Measurements from ENCODE around the gene FGF18.

The FGF18 gene

DNA sequence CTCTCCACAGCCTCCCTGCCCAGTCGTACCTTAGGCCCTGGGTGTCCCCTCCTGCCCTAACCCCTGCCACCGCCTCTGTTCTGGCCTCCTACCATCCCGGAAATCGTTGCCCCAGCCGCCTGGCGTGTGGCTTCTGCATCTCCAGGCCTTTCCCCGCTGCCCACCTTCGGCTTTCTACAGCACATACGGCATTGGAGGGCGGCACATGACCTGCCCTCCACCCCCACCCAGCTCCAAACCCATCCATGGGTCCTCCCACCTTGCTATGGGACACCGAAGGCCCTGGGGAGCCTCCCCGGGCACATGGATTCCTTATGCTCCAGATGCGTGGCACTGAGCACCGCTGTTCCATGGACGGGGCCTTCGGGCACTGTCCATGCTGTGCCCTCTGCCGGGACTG is 32.0 kb downstream of the FGF18 start:
- H3K4me1 ChIP-seq (ENCODE audit: low read length) = no peaks in the 10 kb centered on the region
- no peaks in the 10 kb centered on the region for H4K20me1 ChIP-seq (ENCODE audit: insufficient read depth, low read length)
- no peaks in the 10 kb centered on the region for H3K36me3 ChIP-seq (replicated peaks; ENCODE audit: low read depth, low read length)
- no peak overlapping the region for H3K4me2 ChIP-seq (ENCODE audit: low read length)
- H2AFZ ChIP-seq (ENCODE audit: low read depth, low read length) = no peak overlapping the region
- H3K9ac ChIP-seq (ENCODE audit: low read length) = no peak overlapping the region
- H3K4me3 ChIP-seq (ENCODE audit: low read length) = no peak overlapping the region
- no peak overlapping the region for H3K27ac ChIP-seq (ENCODE audit: low read length)
- no peaks in the 10 kb centered on the region for H3K27me3 ChIP-seq (ENCODE audit: low read depth, low read length)
- H3K79me2 ChIP-seq (ENCODE audit: low read length) = no peaks in the 10 kb centered on the region
- H3K9me3 ChIP-seq (ENCODE audit: insufficient read depth, low read length) = no peaks in the 10 kb centered on the region
- TF ChIP-seq EZH2phosphoT487 (IDR thresholded peaks at IDR 0.05; ENCODE audit: low read depth) = no peak
- TF ChIP-seq, protein P1, sequence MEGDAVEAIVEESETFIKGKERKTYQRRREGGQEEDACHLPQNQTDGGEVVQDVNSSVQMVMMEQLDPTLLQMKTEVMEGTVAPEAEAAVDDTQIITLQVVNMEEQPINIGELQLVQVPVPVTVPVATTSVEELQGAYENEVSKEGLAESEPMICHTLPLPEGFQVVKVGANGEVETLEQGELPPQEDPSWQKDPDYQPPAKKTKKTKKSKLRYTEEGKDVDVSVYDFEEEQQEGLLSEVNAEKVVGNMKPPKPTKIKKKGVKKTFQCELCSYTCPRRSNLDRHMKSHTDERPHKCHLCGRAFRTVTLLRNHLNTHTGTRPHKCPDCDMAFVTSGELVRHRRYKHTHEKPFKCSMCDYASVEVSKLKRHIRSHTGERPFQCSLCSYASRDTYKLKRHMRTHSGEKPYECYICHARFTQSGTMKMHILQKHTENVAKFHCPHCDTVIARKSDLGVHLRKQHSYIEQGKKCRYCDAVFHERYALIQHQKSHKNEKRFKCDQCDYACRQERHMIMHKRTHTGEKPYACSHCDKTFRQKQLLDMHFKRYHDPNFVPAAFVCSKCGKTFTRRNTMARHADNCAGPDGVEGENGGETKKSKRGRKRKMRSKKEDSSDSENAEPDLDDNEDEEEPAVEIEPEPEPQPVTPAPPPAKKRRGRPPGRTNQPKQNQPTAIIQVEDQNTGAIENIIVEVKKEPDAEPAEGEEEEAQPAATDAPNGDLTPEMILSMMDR (IDR thresholded peaks at IDR 0.05; ENCODE audit: low read depth, low read length) = no peak

GRCh38 chr5:171453056-171453725 is 33.7 kb downstream of the FGF18 start:
- Histone ChIP-seq H3K27ac (ENCODE audit: low read length) (no peak overlapping the region), H3K9me3 (ENCODE audit: insufficient read depth, low read length) (no peaks in the 10 kb centered on the region), H3K4me2 (ENCODE audit: low read length) (no peak overlapping the region)

DNA sequence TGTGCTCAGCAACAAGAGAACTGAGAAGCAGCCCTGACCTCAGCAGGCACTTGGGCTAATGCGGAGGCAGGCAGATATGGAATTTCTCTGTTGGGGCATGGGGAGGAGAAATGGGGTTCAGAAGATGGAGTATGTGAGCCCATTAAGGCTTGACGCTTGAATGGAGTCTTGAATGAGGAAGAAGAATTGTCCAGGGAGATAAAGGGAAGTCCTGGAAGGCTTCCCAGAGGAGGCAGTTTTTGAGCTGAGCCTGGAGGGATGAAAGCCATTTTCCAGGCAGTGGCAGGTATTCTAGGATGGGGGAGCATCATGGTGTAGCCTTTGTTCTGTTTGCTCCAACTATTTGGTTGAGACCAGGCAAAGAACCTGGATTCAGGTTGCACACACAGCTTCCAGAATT is 34.5 kb downstream of the FGF18 start:
- Histone ChIP-seq H3K27me3 (ENCODE audit: low read depth, low read length) (peaks cover 4% of the 10 kb centered on the region; the same call in 1 of the 2 replicates), H3K27ac (ENCODE audit: low read length) (no peak overlapping the region), H4K20me1 (ENCODE audit: insufficient read depth, low read length) (no peaks in the 10 kb centered on the region), H3K36me3 (replicated peaks; ENCODE audit: low read depth, low read length) (no peaks in the 10 kb centered on the region), H3K4me2 (ENCODE audit: low read length) (no peak overlapping the region), H3K4me3 (ENCODE audit: low read length) (no peak overlapping the region), H2AFZ (ENCODE audit: low read depth, low read length) (no peak overlapping the region), H3K9me3 (ENCODE audit: insufficient read depth, low read length) (no peaks in the 10 kb centered on the region), H3K79me2 (ENCODE audit: low read length) (no peaks in the 10 kb centered on the region), H3K9ac (ENCODE audit: low read length) (no peak overlapping the region), H3K4me1 (ENCODE audit: low read length) (no peaks in the 10 kb centered on the region)
- TF ChIP-seq, protein P1 (IDR thresholded peaks at IDR 0.05; ENCODE audit: low read depth, low read length) = no peak
- no peak for TF ChIP-seq EZH2phosphoT487 (IDR thresholded peaks at IDR 0.05; ENCODE audit: low read depth)

More at GRCh38 chr5:171453056-171453725, 33.7 kb downstream of the FGF18 start:
- no peaks in the 10 kb centered on the region for H3K36me3 ChIP-seq (replicated peaks; ENCODE audit: low read depth, low read length)
- no peaks in the 10 kb centered on the region for H4K20me1 ChIP-seq (ENCODE audit: insufficient read depth, low read length)
- H3K79me2 ChIP-seq (ENCODE audit: low read length) = no peaks in the 10 kb centered on the region
- no peak overlapping the region for H3K9ac ChIP-seq (ENCODE audit: low read length)
- H2AFZ ChIP-seq (ENCODE audit: low read depth, low read length) = no peak overlapping the region
- no peak for TF ChIP-seq EZH2phosphoT487 (IDR thresholded peaks at IDR 0.05; ENCODE audit: low read depth)
- TF ChIP-seq, protein P1 (IDR thresholded peaks at IDR 0.05; ENCODE audit: low read depth, low read length) = no peak
- H3K4me1 ChIP-seq (ENCODE audit: low read length) = no peaks in the 10 kb centered on the region
- no peak overlapping the region for H3K4me3 ChIP-seq (ENCODE audit: low read length)
- no peaks in the 10 kb centered on the region for H3K27me3 ChIP-seq (ENCODE audit: low read depth, low read length)

- Histone ChIP-seq H3K27ac (ENCODE audit: low read length) (no peak overlapping the region), H3K4me2 (ENCODE audit: low read length) (no peak overlapping the region), H3K79me2 (ENCODE audit: low read length) (no peaks in the 10 kb centered on the region), H3K4me1 (ENCODE audit: low read length) (no peaks in the 10 kb centered on the region), H4K20me1 (ENCODE audit: insufficient read depth, low read length) (no peaks in the 10 kb centered on the region), H2AFZ (ENCODE audit: low read depth, low read length) (no peak overlapping the region), H3K36me3 (replicated peaks; ENCODE audit: low read depth, low read length) (no peaks in the 10 kb centered on the region), H3K4me3 (ENCODE audit: low read length) (no peak overlapping the region), H3K27me3 (ENCODE audit: low read depth, low read length) (peaks cover 8% of the 10 kb centered on the region; the same call in 1 of the 2 replicates), H3K9ac (ENCODE audit: low read length) (no peak overlapping the region), H3K9me3 (ENCODE audit: insufficient read depth, low read length) (no peaks in the 10 kb centered on the region)
- TF ChIP-seq, protein P1 (IDR thresholded peaks at IDR 0.05; ENCODE audit: low read depth, low read length) = no peak
- TF ChIP-seq EZH2phosphoT487 (IDR thresholded peaks at IDR 0.05; ENCODE audit: low read depth) = no peak
Measured at GRCh38 chr5:171454549-171454948, 35.1 kb downstream of the FGF18 start.
